SU-DHL-6 (cell line): ENCODE data around the gene AMOTL1.

Experiments
- H2AFZ ChIP-seq: fragments of 200-600 bp; sonication (generic); 2 replicates; pipeline ENCODE4 v1.6.1; 2014; ENCODE audit warnings: low read depth, mild to moderate bottlenecking, moderate library complexity, mixed read lengths, antibody characterized with exemption, low read length; ENCODE audit not compliant: severe bottlenecking
- H3F3A ChIP-seq: fragments of 200-600 bp; shearing (Covaris generic); 2 replicates; pipeline ENCODE4 v1.6.0; 2016; ENCODE audit warnings: antibody characterized with exemption, mild to moderate bottlenecking; ENCODE audit not compliant: insufficient read depth
- H3K27ac ChIP-seq: fragments of 200-600 bp; sonication (generic); 2 replicates; pipeline ENCODE4 v1.5.1; 2016; ENCODE audit warnings: low read depth, mild to moderate bottlenecking, low read length, moderate library complexity, mixed read lengths
- H3K27me3 ChIP-seq: fragments of 200-600 bp; sonication (generic), shearing (Covaris generic); 2 replicates; pipeline ENCODE4 v1.6.0; 2014; ENCODE audit warnings: mild to moderate bottlenecking, low read length
- H3K36me3 ChIP-seq: fragments of 200-600 bp; sonication (generic); 2 replicates; pipeline ENCODE4 v1.6.1; 2014; ENCODE audit warnings: mild to moderate bottlenecking, low read length, mixed read lengths
- H3K4me2 ChIP-seq: fragments of 300-600, 200-600 bp; shearing (Covaris generic), sonication (generic); 2 replicates; pipeline ENCODE4 v1.6.0; 2014; ENCODE audit warnings: low read length, low read depth, mild to moderate bottlenecking; ENCODE audit not compliant: poor library complexity, severe bottlenecking
- H3K4me3 ChIP-seq: fragments of 200-600 bp; sonication (generic); 2 replicates; pipeline ENCODE4 v1.5.1; 2014; ENCODE audit warnings: antibody characterized with exemption, low read length, mild to moderate bottlenecking, mixed read lengths; ENCODE audit not compliant: insufficient read depth, poor library complexity, severe bottlenecking
- H3K79me2 ChIP-seq: fragments of 200-600 bp; sonication (generic); 2 replicates; pipeline ENCODE4 v1.6.1; 2014; ENCODE audit warnings: mild to moderate bottlenecking, low read length, moderate library complexity; ENCODE audit not compliant: insufficient read depth
- H3K9ac ChIP-seq: fragments of 200-600 bp; sonication (generic); 2 replicates; pipeline ENCODE4 v1.7.0; 2014; ENCODE audit warnings: mild to moderate bottlenecking, low read length
- H3K9me2 ChIP-seq: fragments of 200-600 bp; sonication (generic); replicated peaks from 2 replicates; pipeline ENCODE4 v1.6.1; 2014; ENCODE audit warnings: low read length; ENCODE audit not compliant: insufficient read depth
- H3K9me3 ChIP-seq: fragments of 200-600 bp; sonication (generic); 2 replicates; pipeline ENCODE4 v1.6.1; 2014; ENCODE audit warnings: low read length, mixed read lengths; ENCODE audit not compliant: insufficient read depth
- H4K20me1 ChIP-seq: fragments of 200-600 bp; sonication (generic); 2 replicates; pipeline ENCODE4 v1.6.1; 2014; ENCODE audit warnings: low read depth, mild to moderate bottlenecking, antibody characterized with exemption, low read length, moderate library complexity, mixed read lengths
- CTCF ChIP-seq: fragments of 200-600 bp; sonication (generic); IDR thresholded peaks from one replicate; pipeline ENCODE4 v1.5.1; 2017; ENCODE audit warnings: antibody characterized with exemption, mild to moderate bottlenecking, low read length, moderate library complexity; ENCODE audit not compliant: insufficient read depth, poor library complexity, severe bottlenecking
- EZH2phosphoT487 ChIP-seq: fragments of 200-600 bp; sonication (generic), shearing (Covaris generic); conservative IDR thresholded peaks from 2 replicates; pipeline ENCODE4 v1.6.1; 2018; ENCODE audit warnings: mild to moderate bottlenecking, antibody characterized with exemption, low read length, moderate library complexity, mixed read lengths

The AMOTL1 gene

DNA sequence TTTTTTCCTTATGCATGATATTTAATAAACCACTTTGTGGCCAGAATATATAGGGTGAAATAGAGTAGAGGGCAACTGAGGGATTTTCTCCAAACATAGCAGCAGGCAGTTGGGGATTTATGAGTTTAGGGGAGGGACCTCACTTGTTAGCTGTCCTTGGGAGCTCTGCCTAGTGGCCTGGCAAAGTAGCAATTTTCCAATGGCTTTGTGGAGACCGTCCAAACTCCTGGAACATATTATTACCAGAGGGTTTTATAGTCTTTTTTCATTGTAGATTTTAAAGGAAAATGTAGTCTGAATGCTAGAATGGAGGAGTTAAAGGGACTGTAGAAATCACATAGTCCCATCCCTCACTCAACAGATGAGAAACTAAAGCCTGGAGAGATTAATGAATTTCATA lies 32.3 kb downstream of the AMOTL1 start:
- Histone ChIP-seq H3K27me3 (no peaks in the 10 kb centered on the region), H3K79me2 (no peaks in the 10 kb centered on the region)
- TF ChIP-seq CTCF = no peak
- no peak for TF ChIP-seq EZH2phosphoT487

DNA sequence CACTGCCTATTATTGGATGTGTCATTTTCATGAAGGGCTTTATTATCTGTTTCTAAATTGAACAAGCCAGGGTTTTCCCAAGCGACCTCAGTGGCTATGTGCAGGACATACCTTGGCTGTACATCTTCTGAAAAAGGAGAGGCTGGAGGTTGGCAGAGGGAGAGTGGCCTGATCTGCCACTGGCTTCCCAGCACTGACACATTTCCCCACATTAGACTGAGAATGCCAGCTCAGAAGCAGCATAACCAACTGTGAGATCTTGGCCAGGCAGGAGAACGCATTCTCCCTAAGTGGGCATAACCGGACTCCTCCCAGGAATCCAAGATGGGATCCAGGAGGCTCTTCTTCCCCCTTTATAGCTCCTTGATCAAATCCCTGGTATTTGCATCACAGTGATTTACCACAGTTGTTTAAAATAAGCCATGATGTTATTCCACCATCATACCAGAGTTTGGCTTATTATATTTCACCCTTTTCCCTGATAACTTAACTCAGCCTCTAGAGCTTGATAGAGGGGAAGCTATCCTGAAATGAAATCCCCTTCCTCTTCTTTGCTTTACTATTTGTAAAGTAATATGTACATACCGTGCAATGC lies 33.8 kb downstream of the AMOTL1 start:
- no peaks in the 10 kb centered on the region for H3K79me2 ChIP-seq
- H3K4me2 ChIP-seq = no peak overlapping the region
- no peaks in the 10 kb centered on the region for H3K9me2 ChIP-seq
- no peak overlapping the region for H3K27ac ChIP-seq
- H3K27me3 ChIP-seq = no peaks in the 10 kb centered on the region
- no peaks in the 10 kb centered on the region for H3K9me3 ChIP-seq
- H3K36me3 ChIP-seq = no peaks in the 10 kb centered on the region
- H3K4me3 ChIP-seq = no peak overlapping the region
- TF ChIP-seq CTCF (no peak), EZH2phosphoT487 (no peak)
- H3F3A ChIP-seq = no peaks in the 10 kb centered on the region
- no peaks in the 10 kb centered on the region for H4K20me1 ChIP-seq
- H2AFZ ChIP-seq = no peak overlapping the region
- H3K9ac ChIP-seq = no peak overlapping the region

More for the DNA sequence above, 32.3 kb downstream of the AMOTL1 start:
- H3F3A ChIP-seq = no peaks in the 10 kb centered on the region
- no peaks in the 10 kb centered on the region for H3K9me2 ChIP-seq
- H2AFZ ChIP-seq = no peak overlapping the region
- no peaks in the 10 kb centered on the region for H3K9me3 ChIP-seq
- H3K36me3 ChIP-seq = no peaks in the 10 kb centered on the region
- H3K4me2 ChIP-seq = no peak overlapping the region
- no peak overlapping the region for H3K27ac ChIP-seq
- no peak overlapping the region for H3K9ac ChIP-seq
- no peak overlapping the region for H3K4me3 ChIP-seq
- no peaks in the 10 kb centered on the region for H4K20me1 ChIP-seq

GRCh38 chr11:94802501-94802900 lies 34.3 kb downstream of the AMOTL1 start:
- H3K36me3 ChIP-seq = no peaks in the 10 kb centered on the region
- no peak overlapping the region for H2AFZ ChIP-seq
- no peaks in the 10 kb centered on the region for H3K9me3 ChIP-seq
- H3K79me2 ChIP-seq = no peaks in the 10 kb centered on the region
- no peaks in the 10 kb centered on the region for H3K9me2 ChIP-seq
- H3K27me3 ChIP-seq = no peaks in the 10 kb centered on the region
- TF ChIP-seq EZH2phosphoT487 (no peak), CTCF (no peak)
- no peak overlapping the region for H3K27ac ChIP-seq
- H3F3A ChIP-seq = no peaks in the 10 kb centered on the region
- H4K20me1 ChIP-seq = no peaks in the 10 kb centered on the region
- no peak overlapping the region for H3K9ac ChIP-seq
- H3K4me3 ChIP-seq = no peak overlapping the region
- H3K4me2 ChIP-seq = no peak overlapping the region
